Calu3 (cell line): ENCODE results near the gene KLK3. TPM values are rescaled to one million over a fixed set of nuclear protein-coding genes. Genes with fewer than 3 reads are reported as not detected.

Experiments
- BruUV-seq: library from RNA; stranded (reverse); fragments of 400-500 nt; replicated peaks from 2 replicates; lab custom pipeline; 2021; lab: Mats Ljungman, UMichigan
- CTCF ChIA-PET: fragments of 300-600 bp; sonication (Branson Sonifier 250); formaldehyde crosslinking; loops from one replicate; lab custom pipeline; 2022; ENCODE audit warnings: antibody characterized with exemption; lab: Charles Lee
- DNase-seq: peaks from one replicate; pipeline ENCODE4 v3.0.0; 2022
- H3K27ac Mint-ChIP-seq: one replicate; pipeline ENCODE4 v1.8.0; 2022; ENCODE audit warnings: mixed read lengths; ENCODE audit not compliant: unreplicated experiment
- H3K27me3 Mint-ChIP-seq: one replicate; pipeline ENCODE4 v1.8.0; 2022; ENCODE audit warnings: mixed read lengths; ENCODE audit not compliant: unreplicated experiment
- H3K36me3 Mint-ChIP-seq: one replicate; pipeline ENCODE4 v1.8.0; 2022; ENCODE audit warnings: mild to moderate bottlenecking, moderate library complexity, mixed read lengths; ENCODE audit not compliant: insufficient read depth, unreplicated experiment
- H3K4me1 Mint-ChIP-seq: one replicate; pipeline ENCODE4 v1.8.0; 2022; ENCODE audit warnings: mild to moderate bottlenecking, low read depth, mixed read lengths; ENCODE audit not compliant: unreplicated experiment
- H3K4me3 Mint-ChIP-seq: one replicate; pipeline ENCODE4 v1.8.0; 2022; ENCODE audit warnings: mild to moderate bottlenecking, low read depth, moderate library complexity, mixed read lengths; ENCODE audit not compliant: unreplicated experiment
- H3K9me3 Mint-ChIP-seq: one replicate; pipeline ENCODE4 v1.8.0; 2022; ENCODE audit warnings: low read depth, mixed read lengths; ENCODE audit not compliant: unreplicated experiment
- intact Hi-C: fragments of 100-400 bp; cut with micrococcal nuclease; formaldehyde crosslinking; loops from one replicate; pipeline ENCODE4 v1.10.0; 2022; ENCODE audit not compliant: unreplicated experiment
- total RNA-seq: library from RNA; stranded (reverse); gene quantifications from 2 replicates; pipeline ENCODE4 v1.2.3, GENCODE V29; 2022
- TF ChIP-seq, protein P1 (sequence below): fragments of 200-600 bp; IDR thresholded peaks from one replicate; pipeline ENCODE4 v1.8.0; 2022; ENCODE audit warnings: antibody characterized with exemption; ENCODE audit not compliant: unreplicated experiment

Gene KLK3
- total RNA-seq, 1 experiment from 2014 or later = not detected

DNA sequence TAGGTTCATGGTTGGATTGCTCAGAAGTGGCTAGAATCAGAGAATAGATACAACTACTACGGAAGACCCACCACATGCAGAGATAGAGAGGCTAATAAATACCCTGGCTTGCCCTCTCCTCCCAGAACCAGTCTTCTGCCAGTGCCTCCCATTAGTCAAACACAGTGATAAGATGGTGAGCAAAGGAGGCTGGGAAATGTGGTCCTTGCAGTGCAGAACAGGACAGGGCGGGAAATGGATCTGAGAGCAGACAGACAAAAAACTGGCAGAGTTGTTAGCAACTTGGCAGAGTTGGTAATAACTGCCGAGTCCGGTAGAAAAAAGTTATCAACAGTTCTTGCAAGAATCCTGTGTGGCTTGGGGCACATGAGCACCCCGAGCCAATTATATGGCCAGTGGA is 39.8 kb upstream of the KLK3 start:
- BruUV-seq = no TSS peak
- no peak overlapping the region for H3K4me3 Mint-ChIP-seq
- peaks cover 90% of the 10 kb centered on the region for H3K27me3 Mint-ChIP-seq
- no peaks in the 10 kb centered on the region for H3K36me3 Mint-ChIP-seq
- intact Hi-C loops = no loop called here
- no peak for DNase-seq
- peaks cover under 1% of the 10 kb centered on the region for H3K4me1 Mint-ChIP-seq
- TF ChIP-seq, protein P1, sequence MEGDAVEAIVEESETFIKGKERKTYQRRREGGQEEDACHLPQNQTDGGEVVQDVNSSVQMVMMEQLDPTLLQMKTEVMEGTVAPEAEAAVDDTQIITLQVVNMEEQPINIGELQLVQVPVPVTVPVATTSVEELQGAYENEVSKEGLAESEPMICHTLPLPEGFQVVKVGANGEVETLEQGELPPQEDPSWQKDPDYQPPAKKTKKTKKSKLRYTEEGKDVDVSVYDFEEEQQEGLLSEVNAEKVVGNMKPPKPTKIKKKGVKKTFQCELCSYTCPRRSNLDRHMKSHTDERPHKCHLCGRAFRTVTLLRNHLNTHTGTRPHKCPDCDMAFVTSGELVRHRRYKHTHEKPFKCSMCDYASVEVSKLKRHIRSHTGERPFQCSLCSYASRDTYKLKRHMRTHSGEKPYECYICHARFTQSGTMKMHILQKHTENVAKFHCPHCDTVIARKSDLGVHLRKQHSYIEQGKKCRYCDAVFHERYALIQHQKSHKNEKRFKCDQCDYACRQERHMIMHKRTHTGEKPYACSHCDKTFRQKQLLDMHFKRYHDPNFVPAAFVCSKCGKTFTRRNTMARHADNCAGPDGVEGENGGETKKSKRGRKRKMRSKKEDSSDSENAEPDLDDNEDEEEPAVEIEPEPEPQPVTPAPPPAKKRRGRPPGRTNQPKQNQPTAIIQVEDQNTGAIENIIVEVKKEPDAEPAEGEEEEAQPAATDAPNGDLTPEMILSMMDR = no peak
- H3K9me3 Mint-ChIP-seq = peaks cover 4% of the 10 kb centered on the region
- CTCF ChIA-PET = interaction anchor here (0.6 to 1.3 kb wide), 2 partner anchors 10 to 415 kb away, joined by 4 read pairs; no protein-coding TSS in a partner anchor
- no peak overlapping the region for H3K27ac Mint-ChIP-seq

DNA sequence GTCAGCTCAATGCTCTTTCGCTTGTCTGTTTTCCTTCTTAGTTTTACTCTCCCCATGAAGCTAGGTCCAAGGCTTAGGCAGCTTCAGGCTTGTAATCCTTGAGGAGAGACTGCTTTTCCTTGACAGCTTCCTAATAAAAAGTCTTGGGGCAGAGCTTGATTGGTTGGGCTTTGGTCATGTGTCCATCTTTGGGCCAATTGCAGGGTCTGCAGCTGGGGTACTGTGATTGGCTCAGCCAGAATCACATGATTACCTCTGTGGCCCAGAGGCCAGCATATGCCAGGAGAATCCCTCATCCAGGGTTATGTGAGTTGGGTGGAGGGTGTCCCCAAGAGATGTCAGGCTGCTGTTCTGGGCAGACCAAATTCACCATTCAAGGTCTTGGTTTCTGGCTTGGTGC is 39.3 kb upstream of the KLK3 start:
- H3K27ac Mint-ChIP-seq = no peak overlapping the region
- CTCF ChIA-PET = interaction anchor here (1.3 kb wide), 1 partner anchor 9 kb away, joined by 4 read pairs; no protein-coding TSS in a partner anchor
- intact Hi-C loops = no loop called here

DNA sequence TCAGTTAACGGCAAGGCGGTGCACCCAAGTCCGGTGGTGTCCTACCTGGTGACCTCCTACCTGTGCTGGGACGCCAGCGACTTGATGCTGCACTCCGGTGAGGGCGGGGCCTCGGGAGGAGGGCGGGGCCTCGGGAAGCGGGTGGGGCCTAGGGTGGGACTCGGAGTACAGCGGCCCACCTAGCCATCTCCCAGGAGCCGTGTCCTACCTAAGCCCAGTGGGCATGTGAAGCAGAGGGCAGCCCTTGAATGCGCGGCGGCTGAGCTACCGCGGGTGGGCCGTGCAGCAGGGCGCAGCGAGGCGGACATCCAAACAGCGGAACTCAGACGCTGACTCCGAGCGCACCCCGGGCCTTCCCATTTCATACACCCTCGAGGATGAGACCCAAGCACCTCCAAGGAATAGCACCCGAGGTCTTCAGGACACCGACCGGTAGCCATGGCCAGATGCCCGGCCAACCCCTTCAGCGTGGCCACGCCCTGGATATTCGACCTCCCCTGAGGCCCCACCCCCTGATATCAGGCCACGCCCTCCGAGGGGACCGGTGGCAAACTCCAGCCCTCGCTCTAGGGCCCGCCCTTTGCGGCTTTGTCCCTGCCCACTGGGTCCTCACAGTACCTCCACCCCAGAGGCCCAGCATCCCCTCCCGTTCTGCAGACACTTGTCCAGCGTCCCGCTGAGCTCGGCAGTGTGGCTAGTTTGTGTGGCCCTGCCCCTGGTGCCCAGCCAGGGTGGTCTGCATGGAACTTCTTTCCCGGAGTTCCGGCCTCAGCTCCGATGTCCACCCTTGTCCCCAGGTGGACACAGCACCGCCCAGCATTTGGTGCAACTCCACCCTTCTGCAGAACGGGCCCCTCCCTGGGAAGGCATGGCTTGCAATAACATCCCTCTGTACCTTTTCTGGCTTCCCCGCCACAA is 36.5 kb upstream of the KLK3 start:
- Mint-ChIP-seq H3K4me3 (peak overlapping the region; percentile 39), H3K9me3 (no peaks in the 10 kb centered on the region), H3K27me3 (peaks cover 98% of the 10 kb centered on the region), H3K4me1 (peaks cover 19% of the 10 kb centered on the region), H3K36me3 (no peaks in the 10 kb centered on the region), H3K27ac (no peak overlapping the region)
- CTCF ChIA-PET = no interaction called here
- no TSS peak for BruUV-seq
- TF ChIP-seq, protein P1 = no peak
- intact Hi-C loops = no loop called here
- DNase-seq = peak; percentile 72

More for the DNA sequence above, 39.3 kb upstream of the KLK3 start:
- TF ChIP-seq, protein P1 = no peak
- Mint-ChIP-seq H3K27me3 (peaks cover 90% of the 10 kb centered on the region), H3K9me3 (peaks cover 2% of the 10 kb centered on the region), H3K4me3 (no peak overlapping the region), H3K4me1 (peaks cover 7% of the 10 kb centered on the region), H3K36me3 (no peaks in the 10 kb centered on the region)
- no TSS peak for BruUV-seq
- no peak for DNase-seq

DNA sequence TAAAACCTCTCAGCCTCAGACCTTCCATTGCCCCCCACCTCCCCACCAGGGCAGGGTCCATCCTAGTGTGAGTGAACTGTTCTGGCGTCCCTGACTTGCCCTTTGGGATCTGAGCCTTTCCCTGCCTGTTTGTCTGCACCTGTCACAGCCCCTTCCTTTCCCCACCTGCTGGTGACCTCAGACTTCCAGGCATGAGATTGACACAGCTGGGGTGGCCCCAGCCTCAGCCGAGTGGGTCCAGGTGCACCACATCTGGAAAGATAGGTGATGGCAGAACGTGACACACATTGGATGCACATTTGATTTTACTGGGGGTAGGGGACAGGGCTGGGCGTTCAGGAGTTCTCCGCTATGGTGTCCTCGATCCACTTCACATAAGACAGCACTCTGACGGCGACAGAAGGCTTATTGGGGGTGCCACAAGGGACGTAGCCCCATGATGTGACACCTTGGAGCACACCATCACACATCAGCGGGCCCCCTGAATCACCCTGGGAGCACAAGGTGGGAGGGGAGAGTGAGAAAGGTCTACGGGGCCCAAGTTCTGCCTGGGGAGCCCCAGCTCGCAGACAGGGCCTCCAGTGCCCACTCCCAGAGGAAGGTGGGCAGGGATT is 35.7 kb upstream of the KLK3 start:
- H3K27me3 Mint-ChIP-seq = peaks cover 100% of the 10 kb centered on the region
- H3K27ac Mint-ChIP-seq = no peak overlapping the region
- H3K4me3 Mint-ChIP-seq = peak overlapping the region; percentile 39
- no TSS peak for BruUV-seq
- TF ChIP-seq, protein P1 = no peak
- no peak for DNase-seq
- peaks cover 19% of the 10 kb centered on the region for H3K4me1 Mint-ChIP-seq
- H3K36me3 Mint-ChIP-seq = no peaks in the 10 kb centered on the region
- H3K9me3 Mint-ChIP-seq = no peaks in the 10 kb centered on the region
- CTCF ChIA-PET = no interaction called here
- intact Hi-C loops = no loop called here
